ENCODE measurements around the gene EDDM3A.
"Not testable (repeated sequence)": the region's sequence is repeated elsewhere in the genome, so short reads cannot be mapped to it uniquely, and the experiment has no call there.

DNA sequence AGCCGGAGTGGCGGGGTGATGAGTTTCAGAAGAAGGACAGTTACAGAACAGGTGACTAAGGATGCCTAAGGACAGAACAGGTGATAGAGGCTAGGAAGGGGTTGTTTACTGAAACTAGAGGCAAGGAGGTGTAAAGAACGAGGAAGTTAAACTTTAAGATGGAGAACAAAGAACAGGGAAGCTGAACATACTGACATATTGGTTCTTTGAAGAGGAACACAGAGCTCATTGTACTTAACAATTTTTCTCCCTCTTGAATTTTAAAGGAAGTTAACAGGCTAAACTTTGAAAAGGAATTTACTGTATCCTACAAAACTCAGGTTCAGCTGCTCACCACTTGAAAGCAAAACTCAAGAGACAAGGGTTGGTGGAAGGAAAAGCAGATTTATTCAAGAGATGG is 19.6 kb upstream of the EDDM3A start:
- not testable (repeated sequence) for TF ChIP-seq GABPA (IDR thresholded peaks at IDR 0.05; ENCODE audit: low read depth)
- TF ChIP-seq, protein P1, sequence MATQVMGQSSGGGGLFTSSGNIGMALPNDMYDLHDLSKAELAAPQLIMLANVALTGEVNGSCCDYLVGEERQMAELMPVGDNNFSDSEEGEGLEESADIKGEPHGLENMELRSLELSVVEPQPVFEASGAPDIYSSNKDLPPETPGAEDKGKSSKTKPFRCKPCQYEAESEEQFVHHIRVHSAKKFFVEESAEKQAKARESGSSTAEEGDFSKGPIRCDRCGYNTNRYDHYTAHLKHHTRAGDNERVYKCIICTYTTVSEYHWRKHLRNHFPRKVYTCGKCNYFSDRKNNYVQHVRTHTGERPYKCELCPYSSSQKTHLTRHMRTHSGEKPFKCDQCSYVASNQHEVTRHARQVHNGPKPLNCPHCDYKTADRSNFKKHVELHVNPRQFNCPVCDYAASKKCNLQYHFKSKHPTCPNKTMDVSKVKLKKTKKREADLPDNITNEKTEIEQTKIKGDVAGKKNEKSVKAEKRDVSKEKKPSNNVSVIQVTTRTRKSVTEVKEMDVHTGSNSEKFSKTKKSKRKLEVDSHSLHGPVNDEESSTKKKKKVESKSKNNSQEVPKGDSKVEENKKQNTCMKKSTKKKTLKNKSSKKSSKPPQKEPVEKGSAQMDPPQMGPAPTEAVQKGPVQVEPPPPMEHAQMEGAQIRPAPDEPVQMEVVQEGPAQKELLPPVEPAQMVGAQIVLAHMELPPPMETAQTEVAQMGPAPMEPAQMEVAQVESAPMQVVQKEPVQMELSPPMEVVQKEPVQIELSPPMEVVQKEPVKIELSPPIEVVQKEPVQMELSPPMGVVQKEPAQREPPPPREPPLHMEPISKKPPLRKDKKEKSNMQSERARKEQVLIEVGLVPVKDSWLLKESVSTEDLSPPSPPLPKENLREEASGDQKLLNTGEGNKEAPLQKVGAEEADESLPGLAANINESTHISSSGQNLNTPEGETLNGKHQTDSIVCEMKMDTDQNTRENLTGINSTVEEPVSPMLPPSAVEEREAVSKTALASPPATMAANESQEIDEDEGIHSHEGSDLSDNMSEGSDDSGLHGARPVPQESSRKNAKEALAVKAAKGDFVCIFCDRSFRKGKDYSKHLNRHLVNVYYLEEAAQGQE (IDR thresholded peaks at IDR 0.05; ENCODE audit: insufficient replicate concordance, low read depth), result not testable (repeated sequence)
- TF ChIP-seq, protein P2, sequence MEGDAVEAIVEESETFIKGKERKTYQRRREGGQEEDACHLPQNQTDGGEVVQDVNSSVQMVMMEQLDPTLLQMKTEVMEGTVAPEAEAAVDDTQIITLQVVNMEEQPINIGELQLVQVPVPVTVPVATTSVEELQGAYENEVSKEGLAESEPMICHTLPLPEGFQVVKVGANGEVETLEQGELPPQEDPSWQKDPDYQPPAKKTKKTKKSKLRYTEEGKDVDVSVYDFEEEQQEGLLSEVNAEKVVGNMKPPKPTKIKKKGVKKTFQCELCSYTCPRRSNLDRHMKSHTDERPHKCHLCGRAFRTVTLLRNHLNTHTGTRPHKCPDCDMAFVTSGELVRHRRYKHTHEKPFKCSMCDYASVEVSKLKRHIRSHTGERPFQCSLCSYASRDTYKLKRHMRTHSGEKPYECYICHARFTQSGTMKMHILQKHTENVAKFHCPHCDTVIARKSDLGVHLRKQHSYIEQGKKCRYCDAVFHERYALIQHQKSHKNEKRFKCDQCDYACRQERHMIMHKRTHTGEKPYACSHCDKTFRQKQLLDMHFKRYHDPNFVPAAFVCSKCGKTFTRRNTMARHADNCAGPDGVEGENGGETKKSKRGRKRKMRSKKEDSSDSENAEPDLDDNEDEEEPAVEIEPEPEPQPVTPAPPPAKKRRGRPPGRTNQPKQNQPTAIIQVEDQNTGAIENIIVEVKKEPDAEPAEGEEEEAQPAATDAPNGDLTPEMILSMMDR (IDR thresholded peaks at IDR 0.05; ENCODE audit: insufficient read depth, low read length), result not testable (repeated sequence)
